Measurements from ENCODE around the gene PTPRN2.
"Not testable (repeated sequence)": the region's sequence is repeated elsewhere in the genome, so short reads cannot be mapped to it uniquely, and the experiment has no call there.

Gene PTPRN2

GRCh38 chr7:158255156-158255555, 332.5 kb downstream of the PTPRN2 start:
- TF ChIP-seq CTCF (IDR thresholded peaks at IDR 0.05; ENCODE audit: borderline replicate concordance, control extremely low read depth, extremely low read depth, insufficient read depth, missing control alignments) = no peak
- in situ Hi-C loops (cut with MboI; ENCODE audit: low sequenced_read_pairs, unreplicated experiment) = no loop called here
- DNase-seq (ENCODE audit: low spot score) = no peak

GRCh38 chr7:158253670-158254045, 334.0 kb downstream of the PTPRN2 start:
- in situ Hi-C loops (cut with MboI; ENCODE audit: low sequenced_read_pairs, unreplicated experiment); DNase-seq (ENCODE audit: low spot score): not testable (repeated sequence)

GRCh38 chr7:158252837-158253669, 334.6 kb downstream of the PTPRN2 start:
- no peak for DNase-seq (ENCODE audit: low spot score)
- no peak for TF ChIP-seq CTCF (IDR thresholded peaks at IDR 0.05; ENCODE audit: borderline replicate concordance, control extremely low read depth, extremely low read depth, insufficient read depth, missing control alignments)
- in situ Hi-C loops (cut with MboI; ENCODE audit: low sequenced_read_pairs, unreplicated experiment) = no loop called here

- DNase-seq (ENCODE audit: low spot score) = no peak
- in situ Hi-C loops (cut with MboI; ENCODE audit: low sequenced_read_pairs, unreplicated experiment) = no loop called here
- no peak for TF ChIP-seq CTCF (IDR thresholded peaks at IDR 0.05; ENCODE audit: borderline replicate concordance, control extremely low read depth, extremely low read depth, insufficient read depth, missing control alignments)
Observed at GRCh38 chr7:158252081-158252836, 335.4 kb downstream of the PTPRN2 start.

GRCh38 chr7:158251061-158251965, 336.3 kb downstream of the PTPRN2 start:
- in situ Hi-C loops (cut with MboI; ENCODE audit: low sequenced_read_pairs, unreplicated experiment) = no loop called here
- no peak for TF ChIP-seq CTCF (IDR thresholded peaks at IDR 0.05; ENCODE audit: borderline replicate concordance, control extremely low read depth, extremely low read depth, insufficient read depth, missing control alignments)
- no peak for DNase-seq (ENCODE audit: low spot score)

GRCh38 chr7:158249692-158250091, 337.9 kb downstream of the PTPRN2 start:
- DNase-seq (ENCODE audit: low spot score) = no peak
- in situ Hi-C loops (cut with MboI; ENCODE audit: low sequenced_read_pairs, unreplicated experiment) = no loop called here
- TF ChIP-seq CTCF (IDR thresholded peaks at IDR 0.05; ENCODE audit: borderline replicate concordance, control extremely low read depth, extremely low read depth, insufficient read depth, missing control alignments) = no peak
